Sigmoid colon (tissue), 7 donors: ENCODE results near the gene MAPK13. TPM values are rescaled to one million over a fixed set of nuclear protein-coding genes. Genes with fewer than 3 reads are reported as not detected.
A peak's percentile ranks its signal among the peaks of the same experiment; 100 is the strongest.

Experiments used
- DNase-seq: peaks from one replicate; pipeline ENCODE4 v3.0.0-alpha.2; 2019
- H3K27ac ChIP-seq, 4 donors: fragments of 200-600 bp; sonication (generic); one replicate each; pipeline ENCODE4 v1.5.1; 2016 to 2019; ENCODE audit warnings: mild to moderate bottlenecking in 1 of 4
- H3K27me3 ChIP-seq, 3 donors: fragments of 200-600 bp; sonication (generic); one replicate each; pipeline ENCODE4 v1.5.1; 2019; ENCODE audit warnings: mild to moderate bottlenecking in 1 of 3
- H3K36me3 ChIP-seq, 4 donors: fragments of 200-600 bp; sonication (generic); one replicate each; pipeline ENCODE4 v1.5.1; 2016 to 2019
- H3K4me1 ChIP-seq, 4 donors: fragments of 200-600 bp; sonication (generic); one replicate each; pipeline ENCODE4 v1.5.1; 2017 to 2019
- H3K4me3 ChIP-seq, 4 donors: fragments of 200-600 bp; sonication (generic); one replicate each; pipeline ENCODE4 v1.5.1; 2017 to 2019; ENCODE audit warnings: mild to moderate bottlenecking in 2 of 4, moderate library complexity in 1 of 4
- H3K9me3 ChIP-seq, 4 donors: fragments of 200-600 bp in 3 of 4; sonication (generic) in 3 of 4; one replicate each; pipeline versions ENCODE4 v1.5.1 to v1.6.1; 2013 to 2019
- EP300 ChIP-seq, 4 donors: sonication (generic); formaldehyde crosslinking; IDR thresholded peaks; one replicate each; pipeline ENCODE4 v1.6.1; 2017; ENCODE audit warnings: antibody characterized with exemption in 4 of 4
- POLR2A ChIP-seq, 2 donors: fragments of 450-650 bp; IDR thresholded peaks; one replicate each; pipeline ENCODE4 v1.6.1; 2016; ENCODE audit warnings: antibody characterized with exemption in 2 of 2, mild to moderate bottlenecking in 2 of 2, moderate library complexity in 2 of 2
- POLR2AphosphoS5 ChIP-seq, 4 donors: sonication (generic); formaldehyde crosslinking; IDR thresholded peaks; one replicate each; pipeline ENCODE4 v1.6.1; 2017; ENCODE audit warnings: antibody characterized with exemption in 4 of 4
- WGBS, 2 donors: extraction: QIAGEN DNeasy Blood & Tissue Kit; methylation state at CpG; one replicate each; pipeline ENCODE4 v1.1.7; 2013; 5-methylcytosine and 5-hydroxymethylcytosine counted together
- intact Hi-C: fragments of 100-400 bp; cut with DNase I; formaldehyde crosslinking; loops from one replicate; pipeline ENCODE4 v1.15.1; 2023
- polyA plus RNA-seq, 3 donors: library from polyadenylated mRNA; stranded (reverse); fragments of 200-250 nt; gene quantifications; one replicate each; pipeline ENCODE4 v1.2.3, GENCODE V29; 2013
- total RNA-seq, 4 donors: library from RNA; depleted of rRNA; stranded (reverse); fragments of >200 nt; gene quantifications; one replicate each; pipeline ENCODE4 v1.1.0, GENCODE V29; 2016
- TF ChIP-seq, protein P1 (sequence below), 4 experiments: fragments of 450-650 bp in 3 of 4; fragments of 200-600 bp in 1 of 4; IDR thresholded peaks; one replicate each; pipeline ENCODE4 v1.5.1; 2016 to 2019; ENCODE audit warnings: antibody characterized with exemption in 4 of 4, mild to moderate bottlenecking in 3 of 4, moderate library complexity in 2 of 4
- donor health status: healthy with polysubstance abuse.
- donor health status: Bipolar disorder and iron deficiency.
- donor health status: healthy.

The MAPK13 gene
- total and polyA plus RNA-seq, 7 donors: 1.8 to 159 (median 3.6) TPM

DNA sequence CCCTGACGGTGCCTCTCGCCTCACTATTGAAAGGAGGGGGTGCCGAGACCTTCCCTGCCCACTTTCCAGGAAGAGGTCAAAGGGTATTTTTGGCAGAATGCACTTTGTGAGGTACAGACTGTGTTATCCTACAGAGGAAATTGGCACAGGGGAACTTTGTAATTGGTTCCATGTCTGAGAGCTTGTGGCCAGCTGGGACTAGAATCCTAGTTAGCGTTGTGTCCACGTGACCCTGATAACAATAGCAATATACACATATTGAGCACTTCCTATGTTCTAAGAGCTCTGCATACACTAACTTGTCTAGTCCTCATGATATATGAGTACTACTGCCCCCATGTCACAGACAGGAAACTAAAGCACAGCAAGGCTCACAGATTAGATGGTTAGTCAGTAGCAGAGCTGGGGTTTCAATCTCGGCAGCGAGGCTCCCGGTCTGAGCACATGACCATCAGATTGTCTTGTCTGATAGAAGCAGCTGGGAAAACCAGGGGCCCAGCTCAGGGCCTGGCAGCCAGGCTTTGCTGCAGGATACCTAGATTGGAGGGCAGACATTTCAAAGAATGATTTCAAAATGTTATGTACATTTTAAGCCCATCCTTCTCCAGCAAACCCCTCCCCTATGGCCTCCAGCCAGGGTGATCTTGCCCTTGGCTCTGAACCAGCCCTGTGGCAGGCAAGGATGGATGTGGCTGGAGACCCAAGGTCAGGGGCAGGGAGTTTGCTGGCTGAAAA is 1.4 kb downstream of the MAPK13 start:
- DNase-seq: no peak
- Histone ChIP-seq H3K27me3 (peaks cover 11 to 46% (median 27%) of the 10 kb centered on the region in 3 donors), H3K27ac (peak overlapping the region in 1 of 4 donors; percentile 42), H3K4me1 (peaks cover 0 to 18% (median 14%) of the 10 kb centered on the region in 4 donors), H3K36me3 (no peaks in the 10 kb centered on the region), H3K9me3 (no peaks in the 10 kb centered on the region), H3K4me3 (peak overlapping the region in 3 of 4 donors; percentile 38 to 49 (median 45))
- intact Hi-C loops: no loop called here
- WGBS, 2 donors: 3 to 12% methylated on average over 8 of the region's 8 CpGs
- TF ChIP-seq POLR2AphosphoS5 (IDR thresholded peaks at IDR 0.05) (no peak), POLR2A (IDR thresholded peaks at IDR 0.05) (no peak), EP300 (IDR thresholded peaks at IDR 0.05) (no peak)
- TF ChIP-seq, protein P1, sequence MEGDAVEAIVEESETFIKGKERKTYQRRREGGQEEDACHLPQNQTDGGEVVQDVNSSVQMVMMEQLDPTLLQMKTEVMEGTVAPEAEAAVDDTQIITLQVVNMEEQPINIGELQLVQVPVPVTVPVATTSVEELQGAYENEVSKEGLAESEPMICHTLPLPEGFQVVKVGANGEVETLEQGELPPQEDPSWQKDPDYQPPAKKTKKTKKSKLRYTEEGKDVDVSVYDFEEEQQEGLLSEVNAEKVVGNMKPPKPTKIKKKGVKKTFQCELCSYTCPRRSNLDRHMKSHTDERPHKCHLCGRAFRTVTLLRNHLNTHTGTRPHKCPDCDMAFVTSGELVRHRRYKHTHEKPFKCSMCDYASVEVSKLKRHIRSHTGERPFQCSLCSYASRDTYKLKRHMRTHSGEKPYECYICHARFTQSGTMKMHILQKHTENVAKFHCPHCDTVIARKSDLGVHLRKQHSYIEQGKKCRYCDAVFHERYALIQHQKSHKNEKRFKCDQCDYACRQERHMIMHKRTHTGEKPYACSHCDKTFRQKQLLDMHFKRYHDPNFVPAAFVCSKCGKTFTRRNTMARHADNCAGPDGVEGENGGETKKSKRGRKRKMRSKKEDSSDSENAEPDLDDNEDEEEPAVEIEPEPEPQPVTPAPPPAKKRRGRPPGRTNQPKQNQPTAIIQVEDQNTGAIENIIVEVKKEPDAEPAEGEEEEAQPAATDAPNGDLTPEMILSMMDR (IDR thresholded peaks at IDR 0.05): no peak

DNA sequence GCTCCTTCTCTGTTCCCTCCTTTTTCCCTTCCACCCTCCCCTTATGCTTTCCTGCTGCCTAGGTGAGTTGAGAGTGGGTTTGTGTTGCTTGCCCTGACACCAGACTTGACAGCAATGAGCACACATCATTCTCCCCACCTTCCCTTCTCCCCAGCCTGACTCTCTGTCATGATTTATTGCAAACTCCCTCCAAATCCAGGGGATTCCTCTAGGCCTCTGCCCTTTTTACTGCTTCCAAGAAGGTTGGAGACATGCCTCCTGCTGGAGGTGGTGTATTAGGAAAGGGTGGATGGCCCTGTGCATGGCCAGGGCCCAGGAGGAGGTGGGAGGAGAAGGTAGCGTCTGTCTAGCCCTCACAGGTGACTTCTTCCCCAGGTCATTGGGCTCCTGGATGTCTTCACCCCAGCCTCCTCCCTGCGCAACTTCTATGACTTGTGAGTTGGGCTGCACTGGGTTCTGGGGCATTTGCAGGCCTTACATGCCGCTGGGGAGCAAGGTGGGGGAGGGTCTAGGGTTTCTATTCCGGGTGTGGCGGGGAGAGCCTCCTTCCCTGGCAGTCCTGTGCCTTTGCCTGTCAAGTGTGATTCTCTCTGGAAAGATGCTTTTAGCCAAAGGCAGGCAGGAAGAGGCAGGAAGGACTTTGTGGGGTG is 2.1 kb downstream of the MAPK13 start:
- Histone ChIP-seq H3K36me3 (no peaks in the 10 kb centered on the region), H3K4me3 (no peak overlapping the region), H3K9me3 (no peaks in the 10 kb centered on the region), H3K27ac (no peak overlapping the region), H3K4me1 (peaks cover 0 to 18% (median 14%) of the 10 kb centered on the region in 4 donors), H3K27me3 (peaks cover 11 to 42% (median 27%) of the 10 kb centered on the region in 3 donors)
- no peak for TF ChIP-seq POLR2AphosphoS5 (IDR thresholded peaks at IDR 0.05)
- TF ChIP-seq, protein P1 (IDR thresholded peaks at IDR 0.05): no peak
- no peak for TF ChIP-seq POLR2A (IDR thresholded peaks at IDR 0.05)
- TF ChIP-seq EP300 (IDR thresholded peaks at IDR 0.05): no peak
- DNase-seq: no peak
- intact Hi-C loops: no loop called here
- 72 to 85% methylated on average over 5 of the region's 5 CpGs for WGBS, 2 donors

DNA sequence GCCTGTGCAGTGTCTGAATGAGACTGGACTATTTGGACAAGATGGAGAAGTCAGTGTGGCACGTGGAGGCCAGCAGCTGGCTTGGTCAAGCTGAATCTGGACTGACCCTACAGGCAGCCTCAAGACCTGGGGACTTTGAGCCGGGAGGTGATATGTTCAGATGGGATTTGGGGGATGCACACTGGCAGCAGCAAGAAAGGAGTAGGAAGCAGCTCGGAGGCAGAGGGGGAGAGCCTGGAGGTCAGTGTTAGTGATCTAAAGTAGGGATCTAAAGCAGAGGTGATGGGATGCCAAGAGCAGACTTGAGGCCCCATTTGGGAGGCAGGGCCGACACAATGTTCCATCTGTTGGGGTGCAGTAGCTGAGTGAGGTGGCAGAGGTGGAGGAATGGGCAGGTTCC is 2.8 kb downstream of the MAPK13 start:
- H3K36me3 ChIP-seq: no peaks in the 10 kb centered on the region
- no peaks in the 10 kb centered on the region for H3K9me3 ChIP-seq
- WGBS, 2 donors: 86 to 88% methylated on average over 4 of the region's 4 CpGs
- TF ChIP-seq EP300 (IDR thresholded peaks at IDR 0.05) (no peak), POLR2A (IDR thresholded peaks at IDR 0.05) (no peak), POLR2AphosphoS5 (IDR thresholded peaks at IDR 0.05) (no peak)
- TF ChIP-seq, protein P1 (IDR thresholded peaks at IDR 0.05): no peak
- no peak overlapping the region for H3K4me3 ChIP-seq
- H3K4me1 ChIP-seq: peaks cover 0 to 18% (median 14%) of the 10 kb centered on the region in 4 donors
- DNase-seq: peak; percentile 48
- intact Hi-C loops: no loop called here
- peaks cover 11 to 34% (median 27%) of the 10 kb centered on the region in 3 donors for H3K27me3 ChIP-seq
- no peak overlapping the region for H3K27ac ChIP-seq

DNA sequence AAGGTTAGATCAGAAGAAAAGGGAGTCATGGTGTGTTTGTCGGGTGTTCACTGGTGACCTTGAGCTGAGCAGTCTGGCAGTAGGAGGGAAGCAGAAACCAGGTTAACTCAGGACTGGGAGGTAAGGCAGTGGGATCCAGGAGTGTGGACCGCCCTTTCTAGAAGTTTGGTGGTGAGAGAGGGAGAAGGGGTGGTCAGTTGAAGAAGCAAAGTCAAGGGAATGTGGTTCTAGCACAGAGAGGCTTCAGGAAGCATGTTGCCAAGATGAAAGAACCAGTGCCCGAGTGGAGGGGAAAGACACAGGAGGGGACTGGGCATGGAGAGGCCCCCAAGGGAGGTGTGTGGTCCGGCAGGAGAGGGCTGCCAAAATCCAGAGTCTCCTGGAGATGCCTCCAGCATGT is 3.6 kb downstream of the MAPK13 start:
- Histone ChIP-seq H3K27ac (no peak overlapping the region), H3K4me3 (no peak overlapping the region), H3K9me3 (no peaks in the 10 kb centered on the region), H3K4me1 (peaks cover 0 to 18% (median 14%) of the 10 kb centered on the region in 4 donors), H3K36me3 (no peaks in the 10 kb centered on the region), H3K27me3 (peaks cover 11 to 27% (median 22%) of the 10 kb centered on the region in 3 donors)
- intact Hi-C loops: no loop called here
- WGBS, 2 donors: 83 to 85% methylated on average over 4 of the region's 4 CpGs
- TF ChIP-seq POLR2AphosphoS5 (IDR thresholded peaks at IDR 0.05) (no peak), EP300 (IDR thresholded peaks at IDR 0.05) (no peak)
- TF ChIP-seq, protein P1 (IDR thresholded peaks at IDR 0.05): no peak
- peak; percentile 26 for DNase-seq
